ENCODE data around the gene PLCB1.

Gene PLCB1

DNA sequence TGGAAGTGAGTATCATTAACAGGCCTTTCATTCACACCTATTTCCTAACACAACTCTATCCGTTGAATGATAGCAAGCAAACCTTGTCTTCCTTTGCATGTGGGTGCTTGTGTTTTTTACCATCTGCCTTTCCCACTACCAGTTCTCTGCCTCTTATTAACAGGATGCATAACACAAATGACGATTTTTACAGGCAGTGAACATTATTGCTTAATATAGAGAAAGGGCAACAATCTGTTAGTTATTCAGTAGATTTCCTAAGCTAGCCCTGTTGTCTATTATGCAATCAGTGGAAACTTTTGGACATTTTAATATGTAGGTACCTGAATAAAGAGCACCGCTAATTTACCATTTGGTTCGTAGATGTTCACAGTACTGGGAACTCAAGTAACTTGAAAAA is 588.0 kb downstream of the PLCB1 start:
- no peak for DNase-seq (ENCODE audit: low spot score)

DNA sequence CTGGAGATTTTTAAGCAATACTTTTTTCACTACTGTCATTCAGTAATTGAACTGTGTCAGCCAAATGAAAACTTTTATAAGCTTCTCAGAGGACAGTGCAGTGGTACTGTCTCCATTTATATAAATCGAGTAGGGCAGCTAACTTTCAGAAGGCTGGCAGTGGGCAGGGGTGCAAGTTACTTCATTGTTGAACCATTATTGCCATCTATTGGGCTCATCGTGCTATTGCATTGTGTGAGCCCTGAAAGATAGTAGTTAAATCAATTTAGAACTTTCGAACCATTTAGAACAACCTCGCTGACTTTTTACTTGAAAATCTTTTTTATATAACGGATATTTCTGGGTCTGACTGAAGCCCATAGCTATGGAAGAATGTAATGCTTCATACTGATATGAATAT is 589.0 kb downstream of the PLCB1 start:
- no peak for DNase-seq (ENCODE audit: low spot score)

DNA sequence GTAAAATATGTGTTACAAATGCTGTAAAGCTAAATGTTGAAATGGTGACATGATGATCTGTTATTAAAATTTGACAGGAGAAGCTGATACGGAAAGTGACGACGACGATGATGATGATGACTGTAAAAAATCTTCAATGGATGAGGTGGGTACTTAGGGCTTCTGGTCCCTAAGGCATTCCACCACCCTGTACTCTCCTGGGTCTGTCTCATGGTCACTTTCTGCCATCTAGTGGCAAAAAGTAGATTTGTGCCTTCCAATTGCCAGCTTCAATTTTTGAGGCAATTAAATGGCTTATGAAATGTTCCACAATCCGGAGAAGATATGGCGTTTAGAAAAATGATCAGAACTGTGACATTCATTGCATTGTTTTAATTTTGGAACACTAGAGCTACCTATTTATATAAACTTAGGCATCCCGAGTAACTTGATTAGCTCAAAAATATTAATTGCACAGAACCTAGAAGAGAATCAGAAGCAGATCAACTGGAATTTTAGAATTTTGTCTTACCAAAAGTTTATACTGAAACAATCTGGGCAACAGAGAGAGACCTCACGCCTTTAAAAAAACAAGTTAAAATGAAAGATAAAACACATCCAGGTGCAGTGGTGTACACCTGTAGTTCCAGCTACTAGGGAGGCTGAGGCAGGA is 590.3 kb downstream of the PLCB1 start:
- no peak for DNase-seq (ENCODE audit: low spot score)

DNA sequence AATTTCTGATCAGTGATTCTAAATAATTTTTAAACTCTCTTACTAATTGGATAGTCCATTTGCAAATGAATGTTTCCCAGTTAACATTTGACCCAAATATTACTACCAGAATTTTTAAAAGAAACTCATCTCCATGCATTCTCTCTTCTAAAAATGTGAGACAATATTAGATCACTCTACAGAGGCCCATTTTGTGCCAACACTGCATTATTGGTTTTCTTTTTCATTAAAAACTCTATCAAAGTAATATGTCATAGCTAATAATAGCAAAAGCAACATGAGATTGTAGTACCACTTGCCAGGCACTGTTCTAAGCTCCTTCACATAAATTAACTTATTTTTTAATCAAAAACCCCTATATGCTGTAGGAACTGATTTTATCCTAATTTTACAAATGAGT is 591.2 kb downstream of the PLCB1 start:
- no peak for DNase-seq (ENCODE audit: low spot score)

DNA sequence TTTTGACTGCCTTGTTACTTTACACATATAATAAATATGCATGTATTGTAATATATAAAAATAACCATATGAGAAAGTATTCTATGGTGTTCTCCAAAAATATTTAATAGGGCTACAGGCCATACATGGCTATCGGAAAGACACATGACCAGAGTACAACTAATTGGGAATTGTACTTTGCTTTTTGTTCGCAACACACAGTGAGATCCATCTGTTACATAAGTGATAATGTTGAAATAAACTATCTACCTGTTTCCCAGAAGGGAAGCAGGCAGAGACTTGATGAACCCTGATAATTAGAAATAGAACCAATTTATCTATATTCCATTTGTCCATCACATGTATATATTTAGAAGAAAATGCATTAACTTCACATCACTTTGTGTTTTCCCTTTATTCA is 592.8 kb downstream of the PLCB1 start:
- DNase-seq (ENCODE audit: low spot score) = no peak

DNA sequence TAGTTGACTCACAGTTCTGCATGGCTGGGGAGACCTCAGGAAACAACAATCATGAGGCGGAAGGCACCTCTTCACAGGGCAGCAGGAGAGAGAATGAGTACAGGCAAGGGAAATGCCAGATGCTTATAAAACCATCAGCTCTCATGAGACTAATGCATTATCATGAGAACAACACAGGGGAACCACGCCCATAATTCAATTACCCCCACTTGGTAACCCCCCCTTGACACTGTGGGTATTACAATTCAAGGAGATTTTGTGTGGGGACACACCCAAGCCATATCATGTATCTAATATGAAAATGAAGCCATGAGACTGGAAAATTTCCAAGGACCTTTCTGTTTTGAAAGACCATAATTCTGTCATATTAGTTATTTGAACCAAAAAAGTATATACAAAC is 594.4 kb downstream of the PLCB1 start:
- DNase-seq (ENCODE audit: low spot score) = no peak

DNA sequence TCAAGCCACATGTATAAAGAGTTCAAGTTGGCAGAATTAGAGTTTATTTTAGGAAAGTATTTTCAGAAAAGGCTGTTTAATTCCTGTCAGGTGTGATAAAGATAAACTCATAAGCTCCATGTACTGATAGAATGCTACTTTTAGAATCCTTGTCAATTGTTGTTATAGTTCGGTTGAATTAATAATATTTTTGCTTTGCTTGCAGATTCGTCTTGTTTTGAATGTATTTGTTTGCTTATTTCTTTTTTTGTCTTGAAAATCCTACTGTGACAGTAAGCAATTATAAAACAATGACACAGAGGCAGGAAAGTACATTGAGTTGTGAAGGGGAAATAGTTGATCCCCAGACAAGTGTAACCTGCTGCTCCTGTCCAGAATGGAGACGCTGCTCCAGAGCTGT is 602.9 kb downstream of the PLCB1 start:
- DNase-seq (ENCODE audit: low spot score) = no peak

DNA sequence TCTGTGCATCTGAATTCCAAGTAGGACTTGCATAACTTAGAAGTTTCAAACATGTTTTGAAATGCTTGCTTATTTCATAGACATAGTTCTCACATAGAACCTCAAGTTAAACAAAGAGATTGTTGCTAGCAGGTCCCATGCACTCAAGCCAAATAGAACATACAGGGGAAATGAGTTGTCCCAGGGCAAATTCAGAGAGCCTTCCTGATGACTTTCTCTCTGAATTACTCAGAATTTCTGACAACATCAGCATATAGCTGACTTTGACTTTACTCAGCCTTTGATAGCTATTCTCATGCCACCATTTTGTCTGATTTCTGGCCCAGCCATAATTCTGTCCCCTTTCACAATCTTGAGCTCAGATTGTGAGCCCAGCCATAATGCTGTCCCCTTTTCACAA is 603.6 kb downstream of the PLCB1 start:
- no peak for DNase-seq (ENCODE audit: low spot score)

DNA sequence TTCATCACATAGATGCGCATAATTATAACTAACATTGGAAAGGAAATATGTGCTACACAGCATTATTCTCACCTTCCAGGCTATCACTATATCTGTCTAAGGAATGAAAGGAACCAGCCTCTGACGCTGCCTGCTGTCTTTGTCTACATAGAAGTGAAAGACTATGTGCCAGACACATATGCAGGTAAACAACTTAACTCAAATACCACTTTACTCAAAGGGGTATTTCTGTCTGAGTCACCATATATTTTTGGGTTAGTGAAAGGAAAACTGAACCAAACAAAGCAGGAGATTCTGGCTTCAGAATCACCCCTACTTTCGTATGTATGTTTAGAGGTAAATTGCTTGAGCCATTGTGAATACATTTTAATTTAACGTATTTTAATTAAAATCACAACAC is 608.2 kb downstream of the PLCB1 start:
- no peak for DNase-seq (ENCODE audit: low spot score)

DNA sequence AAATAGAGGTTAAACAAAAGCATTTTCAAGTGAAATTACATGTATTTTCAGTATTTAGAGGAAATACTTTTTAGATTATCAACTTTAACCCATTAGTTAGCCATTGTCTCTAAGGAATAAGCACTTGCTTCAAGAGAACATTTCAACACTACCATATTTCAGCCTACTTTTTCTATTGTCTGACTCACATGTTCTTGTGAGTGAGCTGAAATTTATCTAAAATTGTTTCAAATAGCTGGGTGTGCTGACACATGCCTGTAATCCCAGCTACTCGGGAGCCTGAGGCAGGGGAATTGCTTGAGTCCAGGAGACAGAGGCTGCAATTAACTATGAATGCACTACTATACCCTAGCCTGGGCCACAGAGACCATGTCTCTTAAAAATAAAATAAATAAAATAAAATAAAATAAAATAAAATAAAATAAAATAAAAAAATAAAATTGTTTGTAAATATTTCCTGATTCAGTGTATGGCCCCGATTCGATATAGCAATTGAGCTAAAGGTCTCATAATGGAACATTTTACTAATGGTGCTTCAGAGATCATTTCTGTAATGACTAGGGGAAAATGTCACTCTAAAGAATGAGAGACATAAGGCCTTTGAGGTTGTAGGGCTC is 612.3 kb downstream of the PLCB1 start:
- DNase-seq (ENCODE audit: low spot score) = no peak

DNA sequence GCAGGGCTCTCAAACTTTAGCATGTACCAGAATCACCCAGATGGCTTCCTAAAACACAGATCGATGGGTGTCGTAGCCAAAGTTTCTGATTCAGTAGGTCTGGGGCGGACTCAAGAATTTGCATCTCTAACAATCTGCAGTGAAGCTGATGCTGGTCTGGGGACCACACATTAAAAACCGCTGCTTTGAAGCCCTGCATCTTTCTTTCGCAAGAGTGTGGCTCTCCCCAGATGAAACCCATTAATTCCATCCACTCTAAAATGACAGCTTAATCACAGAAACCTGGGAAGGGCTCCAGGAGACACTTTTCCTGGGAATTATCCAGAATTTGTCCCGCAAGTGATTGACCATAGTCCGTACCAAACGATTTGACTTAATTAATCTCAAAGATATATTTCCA is 617.0 kb downstream of the PLCB1 start:
- DNase-seq (ENCODE audit: low spot score) = no peak

DNA sequence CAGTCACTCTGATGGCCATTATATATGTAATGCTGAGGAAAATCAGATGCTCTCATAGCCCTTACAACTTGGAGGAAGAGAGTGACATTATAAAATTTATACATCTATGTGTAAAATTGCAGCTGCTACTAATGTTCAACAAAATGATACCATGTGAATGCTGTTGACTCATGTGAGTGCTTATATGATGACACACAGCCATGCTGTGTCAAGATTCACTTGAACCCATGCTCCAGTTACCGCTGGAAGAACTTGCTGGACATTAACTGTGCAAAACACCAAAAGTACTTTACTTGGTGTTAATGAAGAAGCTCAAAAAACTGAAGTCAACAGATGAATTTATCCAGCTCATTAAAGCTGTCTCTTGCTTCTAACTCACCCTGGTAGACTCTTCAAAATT is 617.9 kb downstream of the PLCB1 start:
- DNase-seq (ENCODE audit: low spot score) = no peak

DNA sequence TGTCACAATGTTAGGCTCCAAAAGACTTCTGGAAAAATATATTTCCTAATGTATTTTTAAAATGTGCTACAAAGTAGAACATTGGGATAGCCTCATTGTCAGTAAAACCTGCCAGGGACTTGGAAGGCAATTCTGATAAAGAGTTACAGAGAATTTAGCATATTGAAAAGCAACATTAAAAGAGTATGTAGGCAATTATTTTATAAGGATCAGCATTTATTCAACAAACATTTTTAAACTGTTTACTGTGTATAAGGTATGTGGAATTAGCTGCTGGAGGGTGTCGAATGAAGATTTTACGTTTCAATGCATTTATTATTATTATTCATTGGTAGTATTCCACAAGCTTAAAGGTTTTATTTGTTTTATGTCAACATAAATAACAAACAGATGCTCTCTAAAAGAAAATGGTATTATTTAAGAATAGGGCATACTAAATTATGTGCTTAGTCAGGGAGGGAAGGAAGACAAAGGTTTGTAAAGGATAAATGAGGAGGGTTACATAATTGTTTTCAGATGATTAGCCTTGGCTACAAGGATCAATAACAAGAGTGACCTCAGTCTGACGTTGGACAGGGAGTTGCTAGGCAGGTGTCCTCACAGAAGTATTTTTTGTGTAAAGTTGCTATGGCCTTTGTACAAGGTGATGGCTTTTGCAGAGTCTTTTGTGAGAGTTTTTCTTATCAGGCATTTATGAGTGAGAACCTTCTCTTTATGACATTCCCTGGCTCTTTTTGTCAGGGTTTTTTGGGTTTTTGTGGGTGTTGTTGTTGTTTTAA is 623.5 kb downstream of the PLCB1 start:
- no peak for DNase-seq (ENCODE audit: low spot score)

DNA sequence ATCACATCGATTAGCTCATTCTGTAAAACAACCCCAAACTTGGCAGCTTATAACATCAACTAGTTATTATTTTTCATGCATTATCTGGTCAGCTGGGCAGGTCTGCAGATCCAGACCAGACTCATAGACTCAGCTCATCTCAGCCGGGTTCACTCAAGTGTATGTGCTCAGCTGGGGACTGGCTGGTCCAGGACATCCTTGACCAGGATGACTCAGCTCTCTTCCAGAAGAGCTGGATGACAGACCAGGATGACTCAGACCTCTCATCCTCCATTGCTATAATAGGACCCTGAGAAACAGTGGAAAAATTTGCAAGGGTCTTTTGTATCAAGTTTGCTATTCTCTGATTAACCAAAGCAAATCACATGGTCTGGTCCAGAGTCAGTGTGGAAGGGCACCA is 624.3 kb downstream of the PLCB1 start:
- DNase-seq (ENCODE audit: low spot score) = no peak

DNA sequence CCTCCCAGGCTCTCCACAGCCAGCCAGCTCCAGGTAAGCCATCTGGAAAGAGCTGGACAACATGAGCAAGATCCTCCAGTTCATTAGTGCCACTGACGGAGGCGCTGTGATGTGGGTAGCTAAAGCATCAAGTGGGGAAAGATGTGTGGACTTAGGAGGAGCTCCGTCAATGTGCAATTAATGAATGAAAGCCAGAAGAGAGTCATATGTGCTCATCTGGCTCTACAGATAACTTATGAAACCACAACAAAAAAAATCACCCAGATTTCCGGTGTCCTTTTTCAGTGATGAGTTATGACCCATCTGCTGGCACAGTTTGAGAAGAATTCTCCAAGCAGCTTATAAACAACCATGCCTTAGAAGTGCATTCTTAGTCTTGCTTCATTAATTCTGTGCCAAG is 625.1 kb downstream of the PLCB1 start:
- no peak for DNase-seq (ENCODE audit: low spot score)

DNA sequence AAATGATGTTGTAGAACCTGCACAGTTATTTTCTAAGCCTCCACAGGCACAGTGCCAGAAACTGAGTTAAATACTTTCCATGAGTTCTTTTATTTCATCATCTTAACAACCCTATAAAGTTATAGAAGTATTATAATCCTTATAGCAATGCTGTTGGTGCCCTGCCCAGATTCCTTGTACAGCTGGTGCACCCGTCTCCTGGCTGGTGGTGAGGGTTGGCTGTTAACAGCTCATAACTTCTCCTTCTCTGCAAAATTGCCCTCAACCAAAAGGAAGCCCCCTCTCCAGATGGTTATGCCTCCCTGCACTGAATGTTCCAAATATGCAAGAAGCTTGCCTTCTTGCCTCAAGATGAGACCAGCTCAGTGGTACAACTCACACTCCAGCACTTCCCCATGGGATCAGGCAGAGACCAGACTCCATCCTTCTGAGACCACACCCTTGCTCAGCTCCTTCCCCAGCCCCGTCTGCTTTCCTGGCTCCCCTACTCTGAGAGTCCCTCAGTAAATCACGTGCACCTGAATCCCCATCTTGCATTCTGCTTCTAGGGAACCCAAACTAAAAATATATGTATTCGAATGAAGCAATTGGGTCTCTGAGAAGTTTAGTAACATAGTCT is 632.4 kb downstream of the PLCB1 start:
- no peak for DNase-seq (ENCODE audit: low spot score)

DNA sequence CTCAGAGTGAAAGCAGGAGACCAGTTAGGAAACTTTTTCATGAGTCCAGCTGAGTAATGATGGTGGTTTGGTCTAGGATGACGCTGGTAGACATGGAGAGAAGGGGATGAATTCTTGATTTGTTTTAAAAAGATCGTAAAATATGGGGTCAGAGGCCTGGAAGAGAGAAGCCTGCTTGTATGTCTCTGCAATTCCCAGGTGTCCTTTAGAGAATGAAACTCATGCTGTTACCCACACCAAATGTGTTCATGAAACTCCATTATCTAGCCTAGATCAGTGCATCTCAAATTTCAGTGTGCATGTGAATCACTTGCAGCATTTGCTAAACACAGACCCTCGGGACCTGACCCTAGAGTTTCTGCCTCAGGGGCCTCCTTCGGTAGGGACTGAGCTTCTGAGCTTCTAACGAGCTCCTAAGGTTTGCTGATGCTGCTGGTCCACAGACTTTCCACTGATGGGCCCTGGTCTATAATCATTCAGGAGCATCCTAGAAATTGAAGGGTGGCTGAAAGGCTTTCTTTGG is 634.9 kb downstream of the PLCB1 start:
- DNase-seq (ENCODE audit: low spot score) = no peak

DNA sequence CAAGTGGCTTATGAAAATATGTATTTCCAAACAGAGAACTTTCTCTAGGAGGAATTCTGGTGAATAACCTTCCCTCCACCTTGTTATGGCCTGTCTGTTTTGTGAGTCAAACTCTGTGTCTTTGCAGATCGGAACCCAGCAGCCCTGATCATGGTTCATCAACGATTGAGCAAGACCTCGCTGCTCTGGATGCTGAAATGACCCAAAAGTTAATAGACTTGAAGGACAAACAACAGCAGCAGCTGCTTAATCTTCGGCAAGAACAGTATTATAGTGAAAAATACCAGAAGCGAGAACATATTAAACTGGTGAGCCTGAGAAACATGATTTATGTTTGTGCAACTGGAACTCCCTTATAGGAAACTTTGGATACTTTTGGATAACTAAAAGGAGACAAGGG is 642.3 kb downstream of the PLCB1 start:
- DNase-seq (ENCODE audit: low spot score) = no peak

DNA sequence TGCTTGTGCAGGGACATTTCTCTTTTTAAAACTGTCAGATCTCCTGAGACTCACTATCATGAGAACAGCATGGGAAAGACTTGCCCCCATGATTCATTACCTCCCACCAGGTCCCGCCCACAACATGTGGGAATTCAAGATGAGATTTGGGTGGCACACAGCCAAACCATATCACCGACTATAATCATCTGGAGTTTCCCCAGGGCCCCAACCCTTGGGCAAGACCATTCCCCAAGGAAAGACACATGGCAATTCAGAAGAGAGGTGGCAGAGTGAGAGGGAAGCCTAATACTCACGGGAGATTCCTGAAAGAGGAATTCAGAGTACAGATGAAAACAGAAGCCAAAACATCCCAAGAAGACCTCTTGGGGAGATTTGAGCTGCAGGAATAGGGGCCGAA is 645.8 kb downstream of the PLCB1 start:
- DNase-seq (ENCODE audit: low spot score) = no peak

DNA sequence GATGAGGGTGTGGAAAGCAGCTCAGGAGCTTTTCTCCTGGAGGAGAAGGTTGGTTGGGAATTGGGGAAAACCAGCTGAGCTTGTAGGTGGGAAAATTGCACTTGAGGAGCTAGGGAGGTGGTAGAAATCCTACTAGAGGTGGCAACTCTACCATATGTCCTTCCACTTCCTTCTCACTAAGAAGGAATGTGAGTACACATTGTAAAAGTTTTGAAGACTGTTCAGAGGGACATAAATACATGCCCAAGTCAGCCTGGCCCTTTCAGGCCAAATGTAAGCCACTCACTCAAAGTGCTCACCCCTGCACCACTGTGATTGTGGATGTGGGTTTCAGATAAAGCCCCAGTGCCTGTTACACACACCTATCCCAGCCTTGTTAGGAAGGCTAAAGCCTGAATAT is 646.3 kb downstream of the PLCB1 start:
- no peak for DNase-seq (ENCODE audit: low spot score)

DNA sequence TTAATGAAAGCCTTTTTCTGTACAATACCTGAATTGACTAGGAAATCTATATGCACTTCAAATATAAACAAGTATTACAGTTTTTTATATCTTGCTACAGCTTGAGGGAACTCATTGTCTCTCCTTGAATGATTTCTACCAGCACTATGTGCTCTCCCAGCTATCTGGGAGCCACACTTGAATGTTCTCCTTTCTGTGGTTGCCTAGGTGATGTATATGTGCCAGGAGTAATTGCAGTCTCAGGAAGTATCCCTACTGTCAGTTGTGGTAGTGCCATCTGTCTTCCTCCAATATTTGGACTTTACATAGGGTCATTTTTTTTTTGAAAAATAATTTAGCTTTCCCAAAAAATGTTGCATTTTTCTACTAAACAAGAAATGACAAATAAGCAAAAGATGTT is 648.8 kb downstream of the PLCB1 start:
- no peak for DNase-seq (ENCODE audit: low spot score)

DNA sequence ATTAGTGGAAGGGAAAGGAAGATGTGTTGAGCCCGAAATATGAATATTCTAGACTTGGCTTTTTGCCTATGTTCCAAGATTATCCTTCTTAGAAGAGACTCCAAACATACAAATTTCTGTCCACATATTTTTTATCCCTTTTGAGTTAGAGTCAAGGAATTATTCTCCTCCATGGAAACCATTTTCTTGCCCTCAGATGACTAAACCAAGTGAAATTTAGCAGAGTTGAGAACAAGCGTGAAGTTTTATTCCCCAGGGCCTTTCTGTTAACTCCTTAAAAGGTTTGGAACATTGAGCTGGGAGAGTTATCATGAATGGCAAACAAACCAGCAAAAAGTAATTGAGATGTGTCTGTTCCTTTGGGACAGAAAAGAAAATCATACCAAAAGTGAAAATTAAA is 650.7 kb downstream of the PLCB1 start:
- DNase-seq (ENCODE audit: low spot score) = no peak

DNA sequence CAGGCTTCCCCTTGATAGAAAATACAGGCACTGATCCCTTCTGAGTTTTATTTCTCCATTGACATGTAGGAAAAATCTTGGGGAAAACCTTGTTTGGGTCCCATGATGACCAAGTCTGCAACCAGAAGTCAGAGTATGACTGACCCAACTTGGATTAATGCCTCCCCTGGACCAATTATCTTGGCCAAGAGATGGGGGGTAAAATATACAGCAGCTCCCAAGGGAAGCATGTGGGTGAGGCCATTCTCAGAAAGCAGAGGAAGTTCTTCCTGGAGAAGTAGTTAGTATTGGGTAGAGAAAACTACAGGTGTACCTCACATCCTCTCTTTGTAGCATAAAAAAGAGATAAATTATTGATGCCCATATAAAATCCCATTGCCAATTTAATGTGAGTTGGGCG is 651.7 kb downstream of the PLCB1 start:
- DNase-seq (ENCODE audit: low spot score) = no peak

Measured in left forelimb (tissue), 1 donor.